GM15510 (cell line): Measurements from ENCODE around the gene ETFBKMT.

Experiments
- POLR2A ChIP-seq: IDR thresholded peaks from 3 replicates; pipeline ENCODE4 v1.6.1; 2011; ENCODE audit warnings: borderline replicate concordance; ENCODE audit not compliant: insufficient read length; ENCODE audit errors: extremely low read depth

Gene ETFBKMT

GRCh38 chr12:31659087-31659942 lies at the start of gene ETFBKMT:
TSS of gene ETFBKMT (plus strand) at chr12:31659688. CDS start at chr12:31661954, 2,266 bp downstream.
- peak; percentile 56 for TF ChIP-seq POLR2A

- no peak for TF ChIP-seq POLR2A
These were observed 46.7 kb upstream of the ETFBKMT start for GRCh38 chr12:31612819-31613218.

DNA sequence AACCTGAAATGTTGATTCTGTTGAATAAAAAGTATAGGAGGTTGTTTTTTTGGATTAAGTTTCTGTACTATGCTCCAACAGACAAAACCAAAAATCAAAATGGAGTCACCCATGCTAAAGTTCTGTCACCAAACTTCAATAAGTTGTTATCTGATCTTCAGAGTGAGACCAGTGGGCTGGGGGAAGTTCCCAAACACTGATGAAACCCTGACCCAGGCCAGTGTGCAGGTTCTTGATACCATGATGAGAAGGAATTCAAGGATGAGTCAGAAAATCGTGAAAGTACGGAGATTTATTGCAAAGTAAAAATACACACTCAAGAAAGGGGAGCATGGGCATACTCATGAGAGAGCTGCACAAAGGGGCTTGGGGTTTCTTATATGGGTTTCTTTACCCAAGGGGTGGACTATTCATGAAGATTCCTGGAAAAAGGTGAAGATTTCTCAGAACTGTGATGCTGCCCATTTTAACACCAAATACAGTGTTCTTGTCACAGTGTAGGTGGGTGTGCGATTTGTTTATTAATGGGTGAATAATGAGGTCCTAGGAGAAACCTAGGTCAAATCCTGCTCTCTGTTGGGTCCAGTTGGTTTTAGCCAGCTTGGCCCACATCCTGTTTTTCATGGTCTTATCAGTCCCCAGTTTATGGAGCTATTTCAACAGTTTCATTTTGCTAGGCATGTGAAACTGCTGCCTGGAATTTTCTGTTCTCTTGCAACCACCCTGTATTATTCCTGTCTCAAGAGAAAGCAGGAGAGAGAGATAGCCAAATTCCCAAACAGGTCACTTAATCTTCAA lies 41.1 kb upstream of the ETFBKMT start:
- TF ChIP-seq POLR2A, result no peak

- no peak for TF ChIP-seq POLR2A
These were observed 39.2 kb upstream of the ETFBKMT start for GRCh38 chr12:31620311-31620710.

DNA sequence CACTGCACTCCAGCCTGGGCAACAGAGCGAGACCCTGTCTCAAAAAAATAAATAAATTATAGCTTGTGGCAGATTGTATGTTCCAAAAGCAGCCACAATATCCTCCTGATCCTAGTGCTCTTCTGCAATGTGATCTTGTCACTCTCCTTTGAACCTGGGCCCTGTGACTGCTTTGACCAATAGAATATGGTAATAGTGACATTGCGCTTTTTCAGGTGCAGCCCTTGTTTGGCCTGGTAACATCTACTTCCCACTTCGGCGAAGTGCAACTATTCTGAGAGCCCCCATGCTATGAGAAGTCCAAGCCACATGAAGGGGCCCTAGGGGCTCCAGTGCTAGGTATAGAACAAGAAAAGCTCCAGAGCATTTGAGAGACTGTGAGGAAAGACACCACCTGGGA lies 37.5 kb upstream of the ETFBKMT start:
- TF ChIP-seq POLR2A, result no peak

DNA sequence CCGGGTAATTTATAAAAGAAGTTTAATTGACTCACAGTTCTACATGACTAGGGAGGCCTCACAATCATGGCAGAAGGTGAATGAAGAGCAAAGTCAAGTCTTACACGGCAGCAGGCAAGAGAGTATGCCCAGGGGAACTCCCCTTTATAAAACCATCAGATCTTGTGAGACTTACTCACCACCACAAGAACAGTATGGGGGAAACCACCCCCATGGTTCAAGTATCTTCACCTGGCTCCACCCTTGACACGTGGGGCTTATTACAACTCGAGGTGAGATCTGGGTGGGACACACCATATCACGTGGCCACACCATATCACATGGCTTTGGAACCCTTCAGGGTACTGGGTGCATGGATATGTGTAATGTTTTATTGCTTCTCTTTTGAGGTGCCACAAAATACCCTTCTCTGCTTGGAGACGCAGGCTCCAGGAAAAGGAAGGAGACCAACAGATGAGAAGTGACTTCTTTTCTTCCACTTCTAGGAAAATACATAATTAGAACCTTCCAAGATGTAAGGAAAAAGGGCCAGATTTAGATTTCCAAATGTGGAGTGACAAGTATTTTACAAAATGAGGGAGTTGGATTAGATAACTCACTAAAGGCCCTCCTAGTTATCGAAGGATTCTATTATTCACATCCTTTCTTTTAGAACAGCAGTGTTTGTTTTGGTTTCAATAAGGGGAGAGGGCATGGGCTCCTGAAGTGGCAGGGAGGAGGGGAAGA lies 33.1 kb upstream of the ETFBKMT start:
- no peak for TF ChIP-seq POLR2A

DNA sequence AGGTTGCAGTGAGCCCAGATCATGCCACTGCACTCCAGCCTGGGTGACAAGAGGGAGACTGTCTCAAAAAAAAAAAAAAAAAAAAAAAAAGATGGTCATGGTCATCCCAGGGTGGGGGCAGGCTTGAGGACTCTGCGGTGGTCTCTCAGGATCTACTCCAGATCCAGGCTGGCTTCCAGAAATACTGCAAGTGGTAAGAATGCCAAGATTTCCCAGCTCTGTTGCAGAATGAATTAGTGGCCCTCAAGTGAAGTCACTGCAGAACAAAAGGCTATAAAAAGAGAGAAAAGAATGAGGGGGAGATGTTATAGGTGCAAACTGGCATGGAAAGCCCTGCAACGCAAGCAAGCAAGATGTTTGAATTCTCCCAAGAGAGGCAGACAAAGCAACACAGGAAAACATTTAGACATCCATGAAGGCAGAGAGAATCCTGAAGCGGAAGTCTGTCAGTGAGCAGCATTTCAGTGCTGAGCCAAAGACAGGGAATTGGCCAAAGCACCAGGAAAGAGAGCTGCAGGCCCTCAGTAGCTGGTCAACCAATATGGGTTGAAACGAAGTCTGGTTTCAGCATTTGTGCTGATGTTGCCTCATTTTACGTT lies 31.9 kb upstream of the ETFBKMT start:
- no peak for TF ChIP-seq POLR2A

DNA sequence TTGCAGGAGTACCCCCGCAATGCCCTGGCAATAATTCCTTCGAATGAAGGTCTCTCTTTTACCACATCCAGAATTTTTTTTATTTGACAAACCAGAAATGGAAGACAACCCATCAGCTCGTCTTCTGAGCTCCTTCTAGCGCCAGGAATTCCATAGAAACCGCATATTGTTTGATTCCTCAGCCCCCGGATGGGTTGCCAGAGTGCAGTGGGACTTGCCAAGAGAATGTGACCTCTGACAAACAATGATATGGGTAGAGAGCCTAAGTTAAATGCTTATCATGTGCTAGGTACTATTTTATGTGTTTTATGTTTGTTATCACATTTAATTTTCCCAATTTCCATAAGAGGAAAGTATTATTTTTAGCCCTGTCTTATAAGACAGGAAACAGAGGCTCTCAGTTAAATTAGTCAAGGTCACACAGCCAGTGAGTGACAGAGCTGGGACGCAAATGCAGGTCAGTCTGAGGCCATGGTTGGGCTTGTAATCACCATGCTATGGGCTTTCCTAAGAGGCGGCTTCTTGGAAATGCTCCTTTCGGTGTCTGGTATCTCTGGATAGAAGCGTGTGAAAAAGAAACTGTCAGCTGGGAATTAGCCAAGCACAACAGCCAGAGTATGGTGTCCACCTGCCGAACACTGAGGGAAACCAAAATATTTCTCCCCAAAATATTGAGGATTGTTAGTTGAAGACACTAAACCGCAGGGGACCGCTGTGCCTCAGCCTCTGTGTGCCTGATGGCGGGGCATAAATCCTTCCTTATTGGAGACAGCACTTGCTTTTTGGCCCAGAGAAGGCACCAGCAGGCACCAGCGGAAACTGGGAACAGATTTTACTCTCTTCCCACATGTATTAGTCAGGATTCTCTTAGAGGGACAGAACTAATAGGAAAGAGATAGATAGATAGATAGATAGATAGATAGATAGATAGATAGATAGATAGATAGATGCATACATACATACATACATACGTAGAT lies 29.4 kb upstream of the ETFBKMT start:
- TF ChIP-seq POLR2A, result no peak

DNA sequence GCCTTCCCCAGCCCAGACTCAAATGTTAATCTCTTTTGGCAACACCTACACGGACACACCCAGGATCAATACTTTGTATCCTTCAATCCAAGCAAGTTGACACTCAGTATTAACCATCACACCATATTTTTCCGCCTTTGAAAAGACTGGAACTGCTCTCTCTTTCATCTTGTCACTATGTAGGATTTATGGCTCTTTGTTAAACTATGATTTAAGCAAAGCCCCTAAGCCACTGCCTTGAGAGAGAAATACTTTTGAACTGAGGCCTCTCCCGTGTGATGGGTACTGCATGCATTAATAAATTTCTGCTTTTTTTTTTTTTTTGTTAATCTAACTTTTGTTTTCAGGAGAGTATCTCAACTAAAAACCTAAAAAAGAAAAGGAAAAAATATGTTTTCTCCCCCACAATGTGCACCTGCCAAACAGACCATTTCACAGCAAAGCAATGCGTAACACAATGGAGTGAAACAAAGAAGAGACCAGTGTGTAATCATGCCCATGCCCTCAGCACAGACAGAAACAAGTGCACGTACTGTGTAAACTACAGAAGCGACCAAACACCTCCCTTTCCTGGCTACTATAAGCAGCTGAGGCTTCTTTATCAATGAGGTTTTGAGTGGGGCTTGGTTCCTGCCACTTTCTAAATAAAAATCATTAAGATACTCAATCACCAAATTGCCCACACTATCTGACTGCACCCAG lies 28.3 kb upstream of the ETFBKMT start:
- no peak for TF ChIP-seq POLR2A

DNA sequence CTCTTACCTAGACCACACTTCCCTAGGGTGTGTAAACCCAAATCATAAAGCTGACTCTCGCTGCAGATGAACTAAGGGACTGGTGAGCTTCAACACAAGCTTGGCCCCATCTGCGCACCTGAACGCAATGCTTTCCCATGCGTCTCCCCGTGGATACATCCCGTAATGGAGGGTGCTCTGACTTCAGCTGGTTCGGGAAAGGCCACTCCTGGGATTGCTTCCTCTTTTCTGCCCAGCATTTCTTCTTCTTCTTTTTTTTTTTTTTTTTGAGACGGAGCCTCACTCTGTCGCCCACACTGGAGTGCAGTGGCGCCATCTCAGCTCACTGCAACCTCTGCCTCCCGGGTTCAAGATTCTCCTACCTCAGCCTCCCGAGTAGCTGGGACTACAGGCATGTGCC lies 27.7 kb upstream of the ETFBKMT start:
- no peak for TF ChIP-seq POLR2A

- TF ChIP-seq POLR2A, result no peak
These were observed 26.0 kb upstream of the ETFBKMT start for GRCh38 chr12:31633464-31633863.

GRCh38 chr12:31634620-31635019 lies 24.9 kb upstream of the ETFBKMT start:
- no peak for TF ChIP-seq POLR2A

DNA sequence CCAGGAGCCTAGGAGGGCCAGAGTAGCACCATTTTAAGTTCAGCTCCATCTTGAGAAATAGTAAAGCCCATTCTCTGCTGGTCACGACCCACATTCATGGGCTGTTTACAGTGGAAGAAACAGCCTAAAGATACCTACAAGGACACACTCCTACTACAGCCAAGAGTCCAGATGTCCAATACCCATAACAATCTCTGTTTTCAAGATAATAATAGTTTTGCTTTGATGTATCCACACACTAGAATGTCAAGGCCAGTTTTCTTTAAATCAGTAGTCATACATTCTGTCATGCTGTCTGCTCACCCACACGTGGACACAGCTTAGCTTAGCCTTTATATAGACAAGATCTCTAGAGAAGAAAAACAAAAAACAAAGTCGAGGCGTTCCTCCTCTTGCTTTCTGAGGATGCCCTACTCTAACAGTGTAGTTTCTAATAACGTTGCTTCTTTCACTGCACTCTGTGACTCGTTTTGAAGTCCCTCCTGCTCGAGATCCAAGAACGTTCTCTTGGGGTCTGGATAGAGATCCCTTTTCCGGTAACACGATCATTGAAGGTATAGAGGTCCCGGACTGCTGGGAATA lies 17.9 kb upstream of the ETFBKMT start:
- TF ChIP-seq POLR2A, result no peak
